IMR-90 (cell line): ENCODE results near the gene HACD4. TPM values are rescaled to one million over a fixed set of nuclear protein-coding genes. Genes with fewer than 3 reads are reported as not detected.

Source experiments
- ATAC-seq: fragments of 200-7000 bp; cut with Tn5 transposase; 2 replicates; pipeline ENCODE4 v1.9.1; 2020; ENCODE audit warnings: low read depth, mild to moderate bottlenecking, moderate library complexity
- BruUV-seq: library from RNA; stranded (reverse); fragments of 400-500 nt; replicated peaks from 2 replicates; lab custom pipeline; 2021; lab: Mats Ljungman, UMichigan
- CTCF ChIA-PET: fragments of 300-600 bp; formaldehyde crosslinking; extraction: SDS; loops from one replicate; lab custom pipeline; 2021; ENCODE audit warnings: antibody characterized with exemption; lab: Yijun Ruan, JAX
- POLR2A ChIA-PET: fragments of 300-600 bp; sonication (Branson Sonifier 250); formaldehyde crosslinking; loops from one replicate; lab custom pipeline; 2022; ENCODE audit warnings: antibody characterized with exemption; ENCODE audit not compliant: unreplicated experiment; lab: Charles Lee
- DNase-seq: peaks from one replicate; pipeline ENCODE4 v3.0.0; 2013
- H2AFZ ChIP-seq: replicated peaks from 2 replicates; pipeline ENCODE3; 2013; ENCODE audit warnings: low read length, mild to moderate bottlenecking; ENCODE audit not compliant: poor library complexity
- H2AK5ac ChIP-seq: 2 replicates; pipeline ENCODE4 v1.6.1; 2013; ENCODE audit warnings: low read depth, low read length, inconsistent platforms
- H2AK9ac ChIP-seq: replicated peaks from 2 replicates; pipeline ENCODE3; 2013; ENCODE audit warnings: mild to moderate bottlenecking, low read depth, low read length, moderate library complexity; ENCODE audit not compliant: poor library complexity
- H2BK120ac ChIP-seq: 2 replicates; pipeline ENCODE4 v1.6.1; 2013; ENCODE audit warnings: low read depth, low read length, inconsistent platforms
- H2BK15ac ChIP-seq: 3 replicates; pipeline ENCODE4 v1.6.1; 2013; ENCODE audit warnings: low read depth, low read length, inconsistent platforms
- H2BK20ac ChIP-seq: 2 replicates; pipeline ENCODE4 v1.6.1; 2013; ENCODE audit warnings: low read depth, mild to moderate bottlenecking, inconsistent platforms, low read length, moderate library complexity
- H2BK5ac ChIP-seq: 2 replicates; pipeline ENCODE4 v1.6.1; 2013; ENCODE audit warnings: mild to moderate bottlenecking, low read depth, low read length, inconsistent platforms; ENCODE audit not compliant: poor library complexity, severe bottlenecking
- H3K14ac ChIP-seq: replicated peaks from 2 replicates; pipeline ENCODE4 v1.6.1; 2013; ENCODE audit warnings: low read depth, low read length, inconsistent platforms
- H3K18ac ChIP-seq: 2 replicates; pipeline ENCODE4 v1.6.1; 2013; ENCODE audit warnings: low read depth, low read length, control low read depth
- H3K23ac ChIP-seq: 2 replicates; pipeline ENCODE4 v1.6.1; 2013; ENCODE audit warnings: low read depth, low read length, inconsistent platforms
- H3K27ac ChIP-seq: 2 replicates; pipeline ENCODE4 v1.5.1; 2013; ENCODE audit warnings: mild to moderate bottlenecking, control low read depth, low read length; ENCODE audit not compliant: insufficient read depth
- H3K27me3 ChIP-seq: 2 replicates; pipeline ENCODE4 v1.6.1; 2013; ENCODE audit warnings: low read length; ENCODE audit not compliant: control insufficient read depth, insufficient read depth
- H3K36me3 ChIP-seq: 2 replicates; pipeline ENCODE4 v1.6.1; 2013; ENCODE audit warnings: low read length, mixed read lengths; ENCODE audit not compliant: control insufficient read depth, insufficient read depth
- H3K4ac ChIP-seq: 2 replicates; pipeline ENCODE4 v1.6.1; 2013; ENCODE audit warnings: low read depth, low read length, inconsistent platforms
- H3K4me1 ChIP-seq: 2 replicates; pipeline ENCODE4 v1.6.1; 2013; ENCODE audit warnings: low read length, mixed read lengths; ENCODE audit not compliant: control insufficient read depth, insufficient read depth
- H3K4me2 ChIP-seq: 2 replicates; pipeline ENCODE4 v1.6.1; 2013; ENCODE audit warnings: low read depth, mild to moderate bottlenecking, control low read depth, low read length, moderate library complexity
- H3K4me3 ChIP-seq: 2 replicates; pipeline ENCODE4 v1.5.1; 2013; ENCODE audit warnings: low read depth, mild to moderate bottlenecking, control low read depth, low read length, moderate library complexity; ENCODE audit not compliant: insufficient read depth
- H3K56ac ChIP-seq: 2 replicates; pipeline ENCODE4 v1.6.1; 2013; ENCODE audit warnings: low read length, inconsistent platforms; ENCODE audit not compliant: insufficient read depth; ENCODE audit errors: extremely low read depth
- H3K79me1 ChIP-seq, 2 experiments: 2 replicates each; pipeline ENCODE4 v1.6.1; 2013; ENCODE audit warnings: low read length in 2 of 2, inconsistent platforms in 1 of 2, low read depth in 1 of 2
- H3K9ac ChIP-seq: 2 replicates; pipeline ENCODE4 v1.6.1; 2013; ENCODE audit warnings: low read depth, low read length, control low read depth
- H3K9me1 ChIP-seq: 2 replicates; pipeline ENCODE4 v1.6.1; 2013; ENCODE audit warnings: low read length, inconsistent platforms; ENCODE audit not compliant: insufficient read depth
- H3K9me3 ChIP-seq: 2 replicates; pipeline ENCODE4 v1.6.1; 2013; ENCODE audit warnings: low read length; ENCODE audit not compliant: control insufficient read depth, insufficient read depth
- H4K20me1 ChIP-seq: 2 replicates; pipeline ENCODE4 v1.6.1; 2013; ENCODE audit warnings: low read length, inconsistent platforms; ENCODE audit not compliant: insufficient read depth
- H4K5ac ChIP-seq: 2 replicates; pipeline ENCODE4 v1.6.1; 2013; ENCODE audit warnings: mild to moderate bottlenecking, low read depth, low read length, control low read depth
- H4K8ac ChIP-seq, 2 experiments: 2 replicates each; pipeline ENCODE4 v1.6.1; 2013; ENCODE audit warnings: low read depth in 2 of 2, low read length in 2 of 2, control low read depth in 1 of 2, inconsistent platforms in 1 of 2
- H4K91ac ChIP-seq: 2 replicates; pipeline ENCODE4 v1.6.1; 2013; ENCODE audit warnings: low read depth, low read length, inconsistent platforms; ENCODE audit not compliant: insufficient read depth
- CEBPB ChIP-seq: IDR thresholded peaks from 2 replicates; pipeline ENCODE4 v1.6.1; 2012; ENCODE audit warnings: low read depth, low read length, improper control_type of control experiment
- CHD1 ChIP-seq: IDR thresholded peaks from 2 replicates; pipeline ENCODE4 v1.6.1; 2012; ENCODE audit warnings: low read depth, low read length, improper control_type of control experiment
- CTCF ChIP-seq: conservative IDR thresholded peaks from 2 replicates; pipeline ENCODE4 v1.5.1; 2012; ENCODE audit warnings: mild to moderate bottlenecking, low read depth, low read length, improper control_type of control experiment
- ELK1 ChIP-seq: fragments of 150-350 bp; IDR thresholded peaks from 2 replicates; pipeline ENCODE4 v1.6.1; 2016; ENCODE audit warnings: low read depth, mild to moderate bottlenecking, low read length, moderate library complexity, borderline replicate concordance
- FOS ChIP-seq: fragments of 150-350 bp; IDR thresholded peaks from 2 replicates; pipeline ENCODE4 v1.6.1; 2016; ENCODE audit warnings: low read depth, low read length
- MAFK ChIP-seq: IDR thresholded peaks from 2 replicates; pipeline ENCODE4 v1.6.1; 2012; ENCODE audit warnings: low read depth, low read length, improper control_type of control experiment
- MAZ ChIP-seq: IDR thresholded peaks from 2 replicates; pipeline ENCODE4 v1.6.1; 2012; ENCODE audit warnings: low read depth, mild to moderate bottlenecking, low read length, improper control_type of control experiment, moderate library complexity, borderline replicate concordance
- MXI1 ChIP-seq: IDR thresholded peaks from 2 replicates; pipeline ENCODE4 v1.6.1; 2012; ENCODE audit warnings: low read depth, mild to moderate bottlenecking, low read length, moderate library complexity, borderline replicate concordance
- POLR2A ChIP-seq: IDR thresholded peaks from 2 replicates; pipeline ENCODE4 v1.6.1; 2012; ENCODE audit warnings: mild to moderate bottlenecking, low read depth, low read length
- RAD21 ChIP-seq: IDR thresholded peaks from 2 replicates; pipeline ENCODE4 v1.6.1; 2012; ENCODE audit warnings: low read length, improper control_type of control experiment
- RCOR1 ChIP-seq: IDR thresholded peaks from 2 replicates; pipeline ENCODE4 v1.6.1; 2012; ENCODE audit warnings: mild to moderate bottlenecking, low read length, improper control_type of control experiment; ENCODE audit not compliant: insufficient replicate concordance
- RFX5 ChIP-seq: IDR thresholded peaks from 2 replicates; pipeline ENCODE4 v1.8.0; 2012; ENCODE audit warnings: low read depth, mild to moderate bottlenecking, low read length, moderate library complexity
- SMC3 ChIP-seq: fragments of 150-350 bp; IDR thresholded peaks from 2 replicates; pipeline ENCODE4 v1.6.1; 2016; ENCODE audit warnings: low read depth, mild to moderate bottlenecking, antibody characterized with exemption, low read length, moderate library complexity
- WGBS, 2 experiments: methylation state at CpG; one replicate each; pipeline versions ENCODE4 v1.1.5 to v1.1.7; 2013; ENCODE audit warnings: missing lambda C conversion rate in 2 of 2; ENCODE audit not compliant: insufficient read length in 1 of 2; ENCODE audit errors: extremely low coverage in 2 of 2; 5-methylcytosine and 5-hydroxymethylcytosine counted together
- dilution Hi-C: fragments of 300-500 bp; cut with HindIII; formaldehyde crosslinking; loops from one replicate; pipeline ENCODE4 v1.14.3; 2018; ENCODE audit warnings: low sequenced_read_pairs; ENCODE audit not compliant: unreplicated experiment
- in situ Hi-C: fragments of 300-500 bp; cut with MboI; formaldehyde crosslinking; loops from 3 replicates; pipeline ENCODE4 v1.14.3; 2019; ENCODE audit warnings: low sequenced_read_pairs, inconsistent platforms, mixed read lengths
- intact Hi-C: fragments of 100-400 bp; cut with micrococcal nuclease; formaldehyde crosslinking; loops from 2 replicates; pipeline ENCODE4 v1.10.0; 2022
- polyA plus RNA-seq, 3 experiments: library from polyadenylated mRNA; depleted of rRNA; stranded (reverse); fragments of >200 nt; gene quantifications; 2 replicates each; pipeline ENCODE4 v1.2.3, GENCODE V29; 2012; ENCODE audit warnings: low replicate concordance in 1 of 3
- total RNA-seq: library from RNA; depleted of rRNA; stranded (reverse); fragments of >200 nt; gene quantifications from 2 replicates; pipeline ENCODE4 v1.2.3, GENCODE V29; 2012

HACD4 gene
- total and polyA plus RNA-seq, 2 of the 4 experiments (the other 2 are of a cell fraction) = 1.9 to 2.2 TPM

GRCh38 chr9:21053851-21054250, 22.4 kb upstream of the HACD4 start:
- in situ Hi-C loops (no loop called here), dilution Hi-C loops (no loop called here), intact Hi-C loops (no loop called here)
- Histone ChIP-seq H3K4ac (no peak overlapping the region), H2BK120ac (no peak overlapping the region), H3K23ac (no peak overlapping the region), H3K36me3 (no peaks in the 10 kb centered on the region), H3K4me3 (no peak overlapping the region), H2BK15ac (no peak overlapping the region), H4K5ac (no peak overlapping the region), H2BK5ac (no peak overlapping the region), H4K8ac (no peak overlapping the region), H2BK20ac (no peak overlapping the region), H3K27me3 (0 out of 2 replicates have a peak, but pooled peaks cover under 1% of the 10 kb centered on the region), H3K9me1 (no peaks in the 10 kb centered on the region), H3K14ac (no peak overlapping the region), H3K27ac (no peak overlapping the region), H3K79me1 (no peaks in the 10 kb centered on the region), H3K56ac (no peak overlapping the region), H4K20me1 (no peaks in the 10 kb centered on the region), H3K18ac (no peak overlapping the region), H3K9ac (no peak overlapping the region), H2AK9ac (no peak overlapping the region), H2AFZ (no peak overlapping the region), H3K4me2 (no peak overlapping the region), H3K9me3 (no peaks in the 10 kb centered on the region), H4K91ac (no peak overlapping the region), H2AK5ac (no peak overlapping the region), H3K4me1 (no peaks in the 10 kb centered on the region)
- TF ChIP-seq CEBPB = no peak
- TF ChIP-seq MAZ = no peak
- TF ChIP-seq MXI1 = no peak
- TF ChIP-seq MAFK = no peak
- TF ChIP-seq CHD1 = no peak
- TF ChIP-seq CTCF = no peak
- TF ChIP-seq POLR2A = no peak
- TF ChIP-seq ELK1 = no peak
- TF ChIP-seq RAD21 = no peak
- TF ChIP-seq RCOR1 = no peak
- no peak for TF ChIP-seq SMC3
- no peak for TF ChIP-seq RFX5
- TF ChIP-seq FOS = no peak
- no CpG with 5 or more reads among the region's 2 CpGs for WGBS, 2 experiments
- DNase-seq (no peak), ATAC-seq (no peak)
- ChIA-PET POLR2A (no interaction called here), CTCF (no interaction called here)
- no TSS peak for BruUV-seq
